GM19468 (cell line): ENCODE measurements around the gene NOL7.

ENCODE experiments used
- ATAC-seq: cut with Tn5 transposase; IDR thresholded peaks from one replicate; pipeline ENCODE4 v1.9.1; 2021; ENCODE audit warnings: mild to moderate bottlenecking, moderate library complexity, moderate number of reproducible peaks; ENCODE audit not compliant: unreplicated experiment; ENCODE audit errors: extremely low read depth

NOL7 gene

GRCh38 chr6:13643125-13643524 is 28.0 kb downstream of the NOL7 start:
- no peak for ATAC-seq

DNA sequence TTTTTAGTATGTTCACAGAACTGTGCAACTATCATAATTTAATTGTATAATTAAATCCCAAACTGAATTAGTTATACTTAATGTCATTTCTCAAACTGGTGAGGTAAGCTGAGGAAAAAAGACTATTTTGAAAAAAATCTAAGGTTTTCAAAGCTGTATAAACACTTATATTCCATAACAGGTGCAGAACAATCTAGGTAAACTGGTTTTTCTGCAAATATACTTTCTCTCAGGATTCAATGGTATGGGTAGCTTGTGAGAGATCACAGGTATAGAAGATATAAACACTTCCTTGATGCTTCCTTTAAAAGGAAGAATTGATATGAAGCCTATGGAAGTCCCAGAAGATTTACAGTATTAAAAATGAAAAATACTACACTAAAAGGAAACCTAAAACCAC is 33.7 kb downstream of the NOL7 start:
- ATAC-seq = no peak

- no peak for ATAC-seq
Observed at GRCh38 chr6:13649393-13649792, 34.3 kb downstream of the NOL7 start.

DNA sequence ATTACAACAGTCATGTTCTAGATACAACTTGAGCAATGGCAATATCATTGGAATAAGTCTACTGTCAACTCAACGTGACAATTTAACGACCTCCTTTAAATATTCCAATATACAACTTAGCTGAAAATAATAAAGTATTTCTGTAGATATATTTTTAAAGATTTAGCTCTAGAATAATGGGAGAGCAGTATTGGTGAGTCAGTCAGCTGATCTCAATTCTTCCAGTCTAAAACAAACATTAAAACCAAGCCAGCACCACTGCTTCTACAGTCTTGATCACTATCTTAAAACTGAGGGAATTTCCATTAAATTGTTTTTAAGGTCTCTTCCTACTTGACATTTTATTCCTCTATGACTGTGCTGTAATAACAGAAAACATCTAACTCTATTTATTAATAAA is 38.2 kb downstream of the NOL7 start:
- no peak for ATAC-seq

DNA sequence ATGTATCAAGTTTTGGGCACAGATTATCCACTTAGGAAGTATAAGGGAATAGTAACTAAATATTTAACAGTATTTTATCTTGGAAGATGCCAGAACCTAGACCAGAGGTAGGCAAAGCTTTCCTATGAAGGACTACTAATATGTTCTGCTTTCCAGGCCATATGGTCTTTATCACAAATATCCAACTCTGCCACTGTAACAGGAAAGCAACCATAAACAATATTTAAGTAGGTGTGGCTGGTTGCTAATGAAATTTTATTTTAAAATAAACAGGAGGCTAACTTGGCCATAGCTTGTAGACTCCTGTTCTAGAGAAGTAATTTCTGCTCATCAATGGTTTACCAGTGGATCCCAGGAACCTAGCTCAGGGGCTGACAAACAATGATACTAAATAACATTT is 39.4 kb downstream of the NOL7 start:
- ATAC-seq = no peak

- no peak for ATAC-seq
Observed at GRCh38 chr6:13655700-13656099, 40.6 kb downstream of the NOL7 start.

- no peak for ATAC-seq
Observed at GRCh38 chr6:13660273-13660672, 45.1 kb downstream of the NOL7 start.

- no peak for ATAC-seq
Observed at GRCh38 chr6:13660893-13661292, 45.8 kb downstream of the NOL7 start.

DNA sequence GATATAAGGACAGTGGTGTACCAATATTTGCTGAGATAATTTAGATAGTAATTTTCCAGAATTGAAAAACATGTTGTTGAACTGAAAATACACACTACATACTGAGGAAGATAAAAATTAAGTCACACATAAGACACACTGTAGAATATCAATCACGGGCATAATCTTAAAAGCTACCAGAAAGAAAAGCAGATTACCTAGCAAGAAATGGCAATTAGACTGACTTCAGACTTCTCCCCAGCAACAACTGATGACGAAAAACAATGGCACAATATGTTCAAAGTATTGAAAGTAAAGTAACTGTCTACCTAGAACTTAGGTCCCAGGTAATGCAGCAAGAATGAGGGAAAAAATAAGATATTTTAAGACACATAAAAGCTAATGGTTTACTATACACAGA is 46.5 kb downstream of the NOL7 start:
- no peak for ATAC-seq

- no peak for ATAC-seq
Observed at GRCh38 chr6:13662651-13663334, 47.7 kb downstream of the NOL7 start.

DNA sequence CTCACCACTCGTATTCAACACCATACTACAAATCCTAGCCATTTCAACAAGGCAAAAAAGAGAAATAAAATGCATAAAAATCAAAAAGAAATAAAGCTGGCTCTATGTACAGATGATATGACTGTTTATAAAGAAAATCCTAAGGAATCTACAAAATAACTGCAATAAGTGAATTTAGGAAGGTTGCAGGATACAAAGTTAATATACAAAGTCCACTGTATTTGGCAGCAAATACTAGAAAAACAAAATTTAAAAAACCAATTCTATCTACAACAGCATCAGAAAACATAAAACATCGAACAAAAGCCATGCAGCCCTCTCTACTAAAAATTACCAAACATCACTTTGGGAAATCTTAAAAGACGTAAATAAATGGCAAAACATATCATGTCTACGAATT is 48.9 kb downstream of the NOL7 start:
- ATAC-seq = no peak

DNA sequence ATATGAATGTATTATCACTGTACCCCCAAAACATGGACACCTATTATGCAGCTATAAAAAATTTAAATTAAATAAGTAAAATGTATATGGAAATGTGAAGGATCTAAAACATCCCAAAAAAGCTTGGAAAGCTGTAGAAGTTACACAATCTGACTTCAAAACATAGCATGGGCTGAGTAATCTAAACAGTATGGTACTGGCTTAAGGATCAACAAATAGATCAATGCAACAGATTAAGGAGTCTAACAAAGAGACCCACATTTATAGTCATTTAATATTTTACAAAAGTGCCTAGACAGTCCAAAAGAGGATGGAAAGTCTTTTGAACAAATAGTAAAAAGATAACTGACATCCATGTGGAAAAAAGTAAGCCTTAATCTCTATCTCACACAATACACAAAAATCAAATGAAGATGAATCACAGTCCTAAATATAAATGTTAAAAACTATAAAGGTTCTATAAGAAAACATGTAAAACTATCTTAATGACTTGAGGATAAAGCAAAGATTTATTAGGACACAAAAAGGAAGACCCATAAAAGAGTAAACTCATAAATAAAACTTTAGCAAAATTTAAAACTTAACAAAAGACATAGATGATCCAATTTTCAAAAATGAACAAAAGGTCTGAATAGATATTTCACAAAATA is 49.7 kb downstream of the NOL7 start:
- ATAC-seq = no peak

DNA sequence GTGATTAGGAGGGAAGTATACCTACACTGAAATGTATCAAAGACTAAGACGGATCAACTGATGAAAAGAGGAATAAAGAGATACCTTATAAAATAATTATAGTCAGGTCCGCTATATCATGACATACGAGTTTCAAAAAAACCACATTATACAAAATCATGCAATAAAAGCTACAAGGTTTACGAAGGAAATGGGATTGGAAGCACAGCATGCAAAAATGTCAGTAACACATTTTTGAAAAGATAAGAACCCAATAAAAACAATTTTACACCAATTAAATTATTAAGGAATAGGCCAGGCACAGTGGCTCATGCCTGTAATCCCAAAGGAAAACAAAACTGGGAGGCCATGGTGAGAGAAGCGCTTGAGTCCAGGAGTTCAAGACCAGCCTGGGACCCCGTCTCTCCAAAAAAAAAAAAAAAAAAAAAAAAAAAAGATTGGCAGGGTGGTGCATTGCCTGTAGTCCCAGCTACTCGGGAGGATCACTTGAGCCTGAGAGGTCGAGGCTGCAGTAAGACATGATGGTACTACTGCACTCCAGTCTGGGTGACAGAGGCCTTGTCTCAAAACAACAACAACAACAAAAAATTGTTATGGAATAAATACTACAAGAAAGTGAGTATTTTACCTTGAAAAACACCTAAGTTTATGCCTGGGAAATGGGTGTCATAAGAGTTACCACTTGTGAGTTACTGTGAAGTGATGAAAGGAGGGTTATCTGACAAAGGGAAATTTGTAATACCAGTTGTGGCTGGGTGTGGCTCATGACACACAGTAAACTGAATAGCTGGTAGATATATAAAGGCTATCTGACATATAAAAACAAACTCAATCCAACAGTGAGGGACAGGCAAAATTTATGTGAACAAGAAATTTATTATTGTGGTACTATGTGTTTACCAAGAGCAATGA is 51.3 kb downstream of the NOL7 start:
- no peak for ATAC-seq

GRCh38 chr6:13667655-13668054 is 52.5 kb downstream of the NOL7 start:
- no peak for ATAC-seq

GRCh38 chr6:13668291-13668928 is 53.3 kb downstream of the NOL7 start:
- ATAC-seq = no peak

- no peak for ATAC-seq
Observed at GRCh38 chr6:13669476-13669875, 54.3 kb downstream of the NOL7 start.
